Fibroblast of gingiva (primary cell): ENCODE results near the gene COL20A1.
"Not testable (repeated sequence)": the region's sequence is repeated elsewhere in the genome, so short reads cannot be mapped to it uniquely, and the experiment has no call there.

ENCODE experiments used
- DNase-seq: peaks from one replicate; pipeline ENCODE4 v3.0.0-alpha.2; 2011; ENCODE audit warnings: low read depth

The COL20A1 gene

GRCh38 chr20:63377256-63377941 lies 84.4 kb downstream of the COL20A1 start:
- no peak for DNase-seq

GRCh38 chr20:63377951-63378381 lies 85.0 kb downstream of the COL20A1 start:
- DNase-seq, result no peak

GRCh38 chr20:63378626-63379025 lies 85.6 kb downstream of the COL20A1 start:
- DNase-seq, result no peak

GRCh38 chr20:63379296-63379695 lies 86.3 kb downstream of the COL20A1 start:
- no peak for DNase-seq

GRCh38 chr20:63379872-63380271 lies 86.9 kb downstream of the COL20A1 start:
- not testable (repeated sequence) for DNase-seq

GRCh38 chr20:63380346-63380870 lies 87.4 kb downstream of the COL20A1 start:
- DNase-seq, result no peak

- no peak for DNase-seq
Observed at GRCh38 chr20:63381781-63382431, 88.9 kb downstream of the COL20A1 start.

GRCh38 chr20:63382551-63383300 lies 89.7 kb downstream of the COL20A1 start:
- no peak for DNase-seq

- DNase-seq, result no peak
Observed at GRCh38 chr20:63383556-63383955, 90.6 kb downstream of the COL20A1 start.

GRCh38 chr20:63384336-63384735 lies 91.3 kb downstream of the COL20A1 start:
- no peak for DNase-seq
